H1 (cell line): ENCODE measurements around the gene IZUMO4. TPM values are rescaled to one million over a fixed set of nuclear protein-coding genes. Genes with fewer than 3 reads are reported as not detected.

ENCODE experiments used
- CTCF ChIA-PET: fragments of 300-600 bp; sonication (Branson Sonifier 250); formaldehyde crosslinking; loops from one replicate; lab custom pipeline; 2021; ENCODE audit not compliant: partially characterized antibody; lab: Charles Lee
- POLR2A ChIA-PET: fragments of 300-600 bp; sonication (Branson Sonifier 250); formaldehyde crosslinking; loops from one replicate; lab custom pipeline; 2021; ENCODE audit warnings: inconsistent platforms; ENCODE audit not compliant: partially characterized antibody; lab: Charles Lee
- DNase-seq, 2 experiments: peaks; one replicate each; pipeline versions ENCODE4 v3.0.0 to v3.0.0-alpha.2; 2010 to 2022; ENCODE audit warnings: low spot score in 2 of 2, low read depth in 1 of 2, mixed read lengths in 1 of 2
- FAIRE-seq: peaks from 2 replicates; lab custom pipeline; 2011; peaks lifted over from hg19 to GRCh38; lab: Jason Lieb, UNC
- H2AFZ ChIP-seq: 2 replicates; pipeline ENCODE4 v1.8.1; 2012; ENCODE audit warnings: low read length, inconsistent platforms
- H2AK5ac ChIP-seq: 2 replicates; pipeline ENCODE4 v1.6.1; 2013; ENCODE audit warnings: low read depth, low read length
- H2BK120ac ChIP-seq: replicated peaks from 2 replicates; pipeline ENCODE3; 2013; ENCODE audit warnings: low read depth, low read length, inconsistent platforms
- H2BK12ac ChIP-seq: 2 replicates; pipeline ENCODE4 v1.6.1; 2013; ENCODE audit warnings: low read depth, low read length
- H2BK15ac ChIP-seq: 2 replicates; pipeline ENCODE4 v1.6.1; 2013; ENCODE audit warnings: low read length
- H2BK20ac ChIP-seq: 2 replicates; pipeline ENCODE4 v1.6.1; 2013; ENCODE audit warnings: low read length
- H2BK5ac ChIP-seq: 2 replicates; pipeline ENCODE4 v1.6.1; 2013; ENCODE audit warnings: low read depth, low read length
- H3K14ac ChIP-seq: 2 replicates; pipeline ENCODE4 v1.6.1; 2013; ENCODE audit warnings: inconsistent platforms; ENCODE audit not compliant: insufficient read length
- H3K18ac ChIP-seq: 2 replicates; pipeline ENCODE4 v1.6.1; 2013; ENCODE audit warnings: low read length; ENCODE audit errors: extremely low read depth
- H3K23ac ChIP-seq: 2 replicates; pipeline ENCODE4 v1.6.1; 2013; ENCODE audit warnings: inconsistent platforms; ENCODE audit not compliant: insufficient read length
- H3K23me2 ChIP-seq: 2 replicates; pipeline ENCODE4 v1.6.1; 2013; ENCODE audit warnings: low read depth, low read length
- H3K27ac ChIP-seq: 2 replicates; pipeline ENCODE4 v1.6.1; 2011; ENCODE audit warnings: low read depth, low read length, inconsistent platforms
- H3K27me3 ChIP-seq, 4 experiments: replicated peaks in 1 of 4; 1 replicate in 1 of 4; 2 replicates in 3 of 4; pipeline versions ENCODE4 v1.6.1 to v1.8.1; 2011 to 2013; ENCODE audit warnings: low read length in 3 of 4, mild to moderate bottlenecking in 3 of 4, inconsistent platforms in 2 of 4, mixed read lengths in 2 of 4, moderate library complexity in 1 of 4; ENCODE audit not compliant: control insufficient read depth in 3 of 4, insufficient read depth in 3 of 4; ENCODE audit errors: extremely low read depth in 1 of 4
- H3K36me3 ChIP-seq, 4 experiments: 2 replicates each; pipeline versions ENCODE4 v1.6.1 to v1.8.1; 2011 to 2013; ENCODE audit warnings: mild to moderate bottlenecking in 4 of 4, low read length in 3 of 4, moderate library complexity in 2 of 4, control low read depth in 1 of 4, inconsistent platforms in 1 of 4; ENCODE audit not compliant: insufficient read depth in 4 of 4, control insufficient read depth in 2 of 4
- H3K4ac ChIP-seq: replicated peaks from 2 replicates; pipeline ENCODE3; 2013; ENCODE audit warnings: low read length, low read depth, mixed read lengths, inconsistent platforms; ENCODE audit not compliant: insufficient read length
- H3K4me1 ChIP-seq, 4 experiments: replicated peaks in 1 of 4; 1 replicate in 1 of 4; 2 replicates in 3 of 4; pipeline versions ENCODE4 v1.6.1 to v1.8.1; 2011 to 2013; ENCODE audit warnings: low read length in 3 of 4, inconsistent platforms in 2 of 4, mixed read lengths in 1 of 4; ENCODE audit not compliant: insufficient read depth in 4 of 4, control insufficient read depth in 3 of 4
- H3K4me2 ChIP-seq, 2 experiments: 2 replicates each; pipeline versions ENCODE4 v1.6.1 to v1.8.1; 2011 to 2013; ENCODE audit warnings: low read depth in 2 of 2, low read length in 2 of 2, control low read depth in 1 of 2, inconsistent platforms in 1 of 2, mild to moderate bottlenecking in 1 of 2; ENCODE audit not compliant: insufficient read depth in 1 of 2
- H3K4me3 ChIP-seq, 4 experiments: fragments of 200-600, 300-600 bp in 1 of 4; sonication (generic), shearing (Covaris generic), sonication (Bioruptor Twin) in 1 of 4; 2 replicates each; pipeline versions ENCODE4 v1.5.1 to v1.8.1; 2011 to 2016; ENCODE audit warnings: low read length in 4 of 4, low read depth in 3 of 4, control low read depth in 2 of 4, inconsistent platforms in 2 of 4, mild to moderate bottlenecking in 2 of 4, mixed read lengths in 1 of 4, moderate library complexity in 1 of 4; ENCODE audit not compliant: insufficient read depth in 2 of 4; ENCODE audit errors: extremely low read depth in 1 of 4
- H3K56ac ChIP-seq: replicated peaks from 2 replicates; pipeline ENCODE3; 2013; ENCODE audit warnings: low read depth, mild to moderate bottlenecking, mixed read lengths, low read length, inconsistent platforms; ENCODE audit not compliant: insufficient read length
- H3K79me1 ChIP-seq: 2 replicates; pipeline ENCODE4 v1.6.1; 2013; ENCODE audit warnings: low read depth, low read length, control low read depth
- H3K79me2 ChIP-seq, 2 experiments: 2 replicates each; pipeline versions ENCODE4 v1.6.1 to v1.8.1; 2012 to 2013; ENCODE audit warnings: low read length in 2 of 2, mild to moderate bottlenecking in 2 of 2, inconsistent platforms in 1 of 2; ENCODE audit not compliant: insufficient read depth in 2 of 2, control insufficient read depth in 1 of 2
- H3K9ac ChIP-seq, 4 experiments: replicated peaks in 1 of 4; 1 replicate in 1 of 4; 2 replicates in 3 of 4; pipeline versions ENCODE4 v1.6.1 to v1.8.1; 2011 to 2013; ENCODE audit warnings: low read depth in 3 of 4, low read length in 3 of 4, control low read depth in 2 of 4, mild to moderate bottlenecking in 2 of 4, moderate library complexity in 2 of 4, inconsistent platforms in 1 of 4; ENCODE audit errors: extremely low read depth in 1 of 4
- H3K9me3 ChIP-seq, 2 experiments: 2 replicates each; pipeline versions ENCODE4 v1.6.1 to v1.8.1; 2012 to 2013; ENCODE audit warnings: mild to moderate bottlenecking in 2 of 2, moderate library complexity in 2 of 2, control low read depth in 1 of 2, inconsistent platforms in 1 of 2, low read depth in 1 of 2, low read length in 1 of 2, mixed read lengths in 1 of 2; ENCODE audit not compliant: insufficient read depth in 2 of 2
- H4K20me1 ChIP-seq, 2 experiments: replicated peaks in 1 of 2; 2 replicates each; pipeline versions ENCODE3 to v1.8.1; 2011 to 2013; ENCODE audit warnings: inconsistent platforms in 2 of 2, low read length in 2 of 2, mild to moderate bottlenecking in 1 of 2; ENCODE audit not compliant: insufficient read depth in 2 of 2, control insufficient read depth in 1 of 2
- H4K5ac ChIP-seq: 2 replicates; pipeline ENCODE4 v1.6.1; 2013; ENCODE audit warnings: low read length, low read depth, mixed read lengths, inconsistent platforms; ENCODE audit not compliant: insufficient read length
- H4K8ac ChIP-seq: 2 replicates; pipeline ENCODE4 v1.8.0; 2013; ENCODE audit warnings: mild to moderate bottlenecking, moderate library complexity, low read length, inconsistent platforms; ENCODE audit not compliant: insufficient read depth; ENCODE audit errors: extremely low read depth
- H4K91ac ChIP-seq: replicated peaks from 2 replicates; pipeline ENCODE3; 2013; ENCODE audit warnings: low read length, mixed read lengths, inconsistent platforms; ENCODE audit not compliant: insufficient read length
- CTBP2 ChIP-seq: IDR thresholded peaks from 2 replicates; pipeline ENCODE4 v1.7.0; 2011; ENCODE audit warnings: borderline replicate concordance, mild to moderate bottlenecking, moderate library complexity, mixed read lengths, low read length; ENCODE audit not compliant: insufficient read depth, insufficient read length
- SP4 ChIP-seq: IDR thresholded peaks from 2 replicates; pipeline ENCODE4 v1.6.1; 2012; ENCODE audit warnings: low read length, inconsistent platforms
- WGBS, 2 experiments: shearing (Covaris generic) in 1 of 2; methylation state at CpG; one replicate each; pipeline versions ENCODE4 v1.1.6 to v1.1.7; 2013 to 2015; ENCODE audit warnings: low lambda C conversion rate in 2 of 2, mixed read lengths in 2 of 2, inconsistent platforms in 1 of 2, low coverage in 1 of 2, missing lambda C conversion rate in 1 of 2; ENCODE audit not compliant: insufficient replicate concordance in 2 of 2, insufficient coverage in 1 of 2, insufficient read length in 1 of 2; ENCODE audit errors: extremely low coverage in 1 of 2, missing lambda C conversion rate in 1 of 2; 5-methylcytosine and 5-hydroxymethylcytosine counted together
- polyA plus RNA-seq, 7 experiments: library from polyadenylated mRNA; depleted of rRNA in 3 of 7; stranded (reverse) in 5 of 7; unstranded in 2 of 7; fragments of >200 nt in 5 of 7; fragments of 200-250 nt in 2 of 7; gene quantifications; 1 replicate in 5 of 7; 2 replicates in 1 of 7; 4 replicates in 1 of 7; pipeline versions ENCODE4 v1.2.1 to v1.2.3, GENCODE V29; 2011 to 2013; ENCODE audit warnings: missing spikeins in 2 of 7, mixed read lengths in 2 of 7
- total RNA-seq: library from RNA; stranded (reverse); fragmentation: NEBNext Ultra II Directional; extraction: Animal tissue kit (Norgen Biotek cat#: 25700); gene quantifications from 2 replicates; pipeline ENCODE4 v1.2.1, GENCODE V29; 2021

IZUMO4 gene
- total and polyA plus RNA-seq, 2 of the 8 experiments (the other 6 are each of a cell fraction or from before 2014, with no cell fraction given) = 1.8 to 1.9 TPM

- H3K36me3 ChIP-seq = peaks cover 0 to 3% (median 0%) of the 10 kb centered on the region in 4 experiments; a peak in 2 of 8 replicates
- TF ChIP-seq SP4 (no peak), CTBP2 (no peak)
Measured at GRCh38 chr19:2072757-2073551, 23.8 kb upstream of the IZUMO4 start.

More at GRCh38 chr19:2072757-2073551, 23.8 kb upstream of the IZUMO4 start:
- Histone ChIP-seq H3K4me2 (no peak overlapping the region), H3K27me3 (no peaks in the 10 kb centered on the region), H2BK120ac (no peak overlapping the region), H2AFZ (no peak overlapping the region), H3K4me3 (no peak overlapping the region), H4K8ac (no peak overlapping the region), H2BK15ac (no peak overlapping the region), H3K4ac (no peak overlapping the region), H3K9me3 (no peaks in the 10 kb centered on the region), H3K79me1 (no peaks in the 10 kb centered on the region), H2BK12ac (no peak overlapping the region), H3K14ac (no peak overlapping the region), H3K56ac (no peak overlapping the region), H3K23ac (no peak overlapping the region), H2BK20ac (no peak overlapping the region), H2AK5ac (no peak overlapping the region), H3K79me2 (no peaks in the 10 kb centered on the region), H3K9ac (no peak overlapping the region), H4K5ac (no peak overlapping the region), H4K20me1 (no peaks in the 10 kb centered on the region), H3K27ac (no peak overlapping the region), H3K18ac (no peak overlapping the region), H4K91ac (no peak overlapping the region), H3K4me1 (no peaks in the 10 kb centered on the region; a peak in 1 of 7 replicates), H2BK5ac (no peak overlapping the region), H3K23me2 (no peaks in the 10 kb centered on the region)
- ChIA-PET POLR2A (interaction anchor here (1.3 to 1.5 kb wide), 2 partner anchors 15 to 82 kb away, joined by 3 to 5 read pairs; no protein-coding TSS in a partner anchor), CTCF (interaction anchor here (0.6 kb wide), 1 partner anchor 18 kb away, joined by 3 read pairs; no protein-coding TSS in a partner anchor)
- no peak for FAIRE-seq
- no peak for DNase-seq
- WGBS, 2 experiments = 93% methylated on average over 32 of the region's 32 CpGs; no CpG with 5 or more reads in 1 of the 2 experiments
